AML-193 (cell line): ENCODE results near the gene CCDC38.
A peak's percentile ranks its signal among the peaks of the same experiment; 100 is the strongest.
"Not testable (repeated sequence)": the region's sequence is repeated elsewhere in the genome, so short reads cannot be mapped to it uniquely, and the experiment has no call there.

Experiments
- DNase-seq, 2 experiments: peaks; one replicate each; lab custom pipeline; 2025; lab: John Stamatoyannopoulos, UW

CCDC38 gene

DNA sequence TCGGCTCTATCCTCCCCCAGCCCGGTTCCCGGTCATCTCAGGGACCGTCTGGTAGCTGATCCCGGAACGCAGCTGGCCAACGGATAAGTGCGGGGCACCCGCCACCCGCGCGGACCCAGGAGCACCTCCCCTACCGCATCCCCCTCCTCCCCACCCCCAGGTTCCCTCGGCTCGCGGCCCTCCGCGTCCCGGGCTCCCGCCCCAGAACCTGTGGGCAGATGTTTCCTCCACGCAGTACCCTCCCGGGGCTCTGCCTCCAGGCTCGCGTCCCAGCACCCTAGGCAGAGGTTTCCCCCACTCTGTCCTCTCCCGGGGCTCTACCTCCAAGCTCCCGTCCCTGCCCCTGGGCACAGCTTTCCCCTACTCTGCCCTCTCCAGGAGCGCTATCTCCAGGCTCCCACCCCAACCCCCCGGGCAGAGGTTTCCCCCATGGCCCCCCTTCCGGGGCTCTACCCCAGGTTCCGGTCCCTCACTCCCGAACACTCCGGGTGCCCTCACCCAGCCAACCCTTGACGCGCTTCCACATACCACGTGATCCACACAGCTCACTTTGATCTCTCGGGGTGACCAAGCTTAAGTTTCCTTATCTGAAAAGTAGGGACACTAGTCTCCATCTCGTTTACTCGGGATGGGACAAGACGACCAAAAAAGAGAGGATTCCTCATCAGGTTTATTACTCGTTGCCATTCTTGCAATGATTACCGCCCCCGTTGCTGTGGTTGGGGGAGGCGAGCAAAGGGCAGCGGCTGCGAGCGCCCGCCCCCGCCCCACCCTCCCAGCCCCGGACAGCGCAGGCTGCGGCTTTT is at the start of gene CCDC38:
Gene CCDC38 (minus strand): TSS at position 91 of the 806 bp plus-strand sequence. CDS start 6,105 bp downstream, outside the sequence.
- peak; percentile 79 to 82 for DNase-seq

GRCh38 chr12:95990136-95990535 is 47.7 kb upstream of the CCDC38 start:
- DNase-seq: no peak

DNA sequence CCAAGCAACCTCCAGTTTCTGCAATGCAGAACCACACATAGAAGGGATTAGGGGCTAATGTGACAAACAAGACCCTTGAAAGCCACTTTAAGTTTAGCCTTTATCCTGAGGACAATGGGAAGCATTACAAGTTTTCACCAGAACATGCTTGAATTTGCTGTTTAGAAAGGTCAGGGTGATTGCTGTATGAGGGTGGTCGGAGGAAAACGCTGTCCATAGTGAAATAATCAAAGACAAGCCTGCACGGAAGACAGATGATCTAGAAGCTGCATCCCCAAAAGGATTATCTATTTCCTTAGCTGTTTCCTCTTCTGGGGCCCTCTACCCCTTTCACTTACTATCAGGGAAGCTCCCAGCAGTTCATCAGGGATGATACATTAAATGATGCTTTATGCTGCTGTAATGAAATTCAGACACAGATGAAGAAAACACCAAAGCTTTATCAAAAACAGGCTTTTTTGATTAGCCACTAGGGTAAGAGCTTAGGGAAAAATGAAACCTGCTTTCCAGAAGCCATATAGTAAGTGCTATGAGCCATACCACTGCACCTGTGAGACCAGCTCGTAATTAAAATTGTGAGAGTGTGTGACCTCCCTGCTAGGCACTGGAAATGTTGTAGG is 47.2 kb upstream of the CCDC38 start:
- no peak for DNase-seq

- no peak for DNase-seq
Measured at GRCh38 chr12:95988506-95989275, 46.3 kb upstream of the CCDC38 start.

DNA sequence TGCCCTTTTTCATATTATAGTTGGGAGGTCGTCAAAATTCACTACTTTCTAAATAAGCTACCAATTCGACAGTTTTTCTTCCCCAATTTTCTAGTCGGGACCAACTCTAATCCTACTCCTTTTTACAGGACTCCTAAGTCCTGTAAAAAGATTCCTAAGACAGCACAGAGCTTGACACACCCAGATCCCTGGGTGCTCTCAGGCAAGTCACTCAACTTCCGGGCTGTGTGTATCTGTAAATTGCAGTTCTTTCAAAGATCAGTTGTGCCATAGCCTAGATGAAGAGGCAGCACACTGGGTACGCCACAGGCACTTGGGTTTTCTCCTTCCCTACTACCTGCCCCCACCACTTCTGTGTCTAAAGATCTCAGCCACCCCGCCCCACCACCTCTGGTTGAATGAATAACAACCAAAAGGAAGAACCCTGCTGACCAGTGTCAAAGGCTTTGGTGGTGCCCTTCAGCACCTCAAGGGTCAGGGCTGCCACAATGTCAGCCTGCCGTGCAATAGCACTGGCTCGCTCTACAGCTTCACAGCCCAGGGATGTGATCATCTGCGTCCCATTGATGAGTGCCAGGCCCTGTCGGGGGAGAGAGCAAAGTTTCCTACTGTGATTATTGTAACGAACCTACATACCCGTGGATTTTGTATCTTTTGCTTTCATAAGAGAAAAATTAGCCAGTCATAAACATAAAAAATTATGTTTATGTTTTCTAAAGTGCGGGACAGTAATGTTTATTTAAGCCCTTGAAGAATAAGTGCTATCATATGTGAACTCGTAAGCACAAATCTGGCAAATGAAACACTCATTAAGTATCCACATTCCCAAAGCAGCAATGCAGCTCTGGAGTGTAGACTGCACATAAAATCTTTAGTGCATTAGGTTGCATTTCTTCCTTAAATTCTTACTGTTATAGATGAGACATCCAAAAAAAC is 44.5 kb upstream of the CCDC38 start:
- DNase-seq: no peak

GRCh38 chr12:95984682-95985081 is 42.3 kb upstream of the CCDC38 start:
- no peak for DNase-seq

DNA sequence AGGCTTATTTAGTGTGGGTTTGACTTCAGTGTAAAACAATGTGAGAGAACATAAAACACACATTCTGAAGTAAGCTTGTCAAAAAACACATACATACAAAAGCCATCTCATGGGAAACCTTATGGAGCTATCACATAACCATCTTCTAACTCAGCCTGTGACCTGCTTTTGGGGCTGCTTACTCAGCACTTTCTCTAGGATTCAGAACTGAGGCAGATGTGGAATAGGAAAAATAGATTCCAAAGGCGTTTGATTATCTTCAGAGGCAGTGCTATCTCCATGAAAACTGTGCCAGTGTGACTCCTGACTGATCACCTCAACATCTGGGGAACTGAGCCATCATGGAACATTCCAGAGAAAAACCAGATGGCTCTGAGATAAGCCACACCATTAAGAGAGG is 40.2 kb upstream of the CCDC38 start:
- no peak for DNase-seq

GRCh38 chr12:95980437-95980836 is 38.0 kb upstream of the CCDC38 start:
- DNase-seq: no peak

DNA sequence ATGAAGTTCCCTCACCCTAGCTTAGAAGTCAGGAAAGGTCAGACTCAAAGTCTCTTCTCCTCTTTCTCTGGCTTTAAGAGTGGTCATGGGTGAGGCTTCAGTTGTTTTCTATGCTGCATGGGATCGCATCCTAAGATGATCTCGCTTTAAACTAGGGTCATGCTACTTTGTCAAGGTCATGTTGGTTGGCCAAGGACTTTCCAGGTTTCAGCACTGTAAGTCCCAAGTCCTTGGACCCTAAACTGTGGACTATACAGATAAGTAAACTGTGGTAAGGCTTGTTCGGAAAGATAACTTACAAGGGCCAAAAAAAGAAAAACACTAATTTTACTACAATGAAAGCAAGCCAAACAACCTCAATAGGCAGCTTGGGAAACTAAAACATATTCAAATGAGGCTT is 36.4 kb upstream of the CCDC38 start:
- no peak for DNase-seq

GRCh38 chr12:95978351-95978750 is 35.9 kb upstream of the CCDC38 start:
- DNase-seq: no peak

DNA sequence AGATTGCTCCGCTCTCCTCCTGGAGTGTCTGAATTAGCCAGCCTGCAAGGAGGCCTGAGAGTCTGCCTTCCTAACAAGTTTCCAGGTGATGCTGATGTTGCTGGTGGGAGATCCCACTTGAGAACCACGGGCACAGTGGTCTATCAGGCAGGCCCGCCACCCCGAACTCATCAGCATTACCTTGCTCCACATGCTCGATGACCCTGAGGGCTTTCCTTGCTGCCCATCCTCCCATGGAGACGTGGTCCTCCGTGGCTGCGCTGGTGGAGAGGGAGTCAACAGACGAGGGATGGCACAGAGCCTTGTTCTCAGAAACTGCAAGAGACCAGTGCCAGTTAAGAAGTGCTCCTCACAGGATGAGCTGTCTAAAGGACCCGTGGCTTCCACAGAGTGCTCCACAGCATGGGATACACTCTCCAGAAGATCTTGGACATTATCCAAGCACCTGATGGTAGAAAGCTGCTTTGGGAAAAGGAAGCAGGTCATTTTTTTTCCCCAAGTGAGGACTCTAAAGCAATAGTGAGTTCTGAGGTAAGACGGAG is 35.4 kb upstream of the CCDC38 start:
- DNase-seq: no peak

DNA sequence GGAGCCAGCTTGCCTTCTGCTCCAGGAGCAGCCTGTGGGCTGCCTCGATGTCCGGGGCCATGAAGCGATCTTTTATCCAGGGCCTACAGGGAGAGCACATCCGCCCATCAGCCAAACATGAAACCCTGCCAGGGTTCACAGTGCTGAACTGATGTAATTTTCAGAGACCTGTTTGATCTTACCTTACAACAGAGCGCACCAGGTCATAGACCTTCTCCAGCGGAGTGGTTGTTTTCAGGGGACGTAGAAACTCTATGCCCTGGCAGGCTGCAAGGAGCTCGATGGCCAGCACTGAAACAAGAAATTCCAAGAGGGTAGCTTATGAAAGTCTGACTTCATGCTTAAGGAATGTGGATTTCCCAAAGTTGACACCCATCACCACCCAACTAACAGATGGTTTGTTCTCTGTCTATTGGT is 34.0 kb upstream of the CCDC38 start:
- no peak for DNase-seq

DNA sequence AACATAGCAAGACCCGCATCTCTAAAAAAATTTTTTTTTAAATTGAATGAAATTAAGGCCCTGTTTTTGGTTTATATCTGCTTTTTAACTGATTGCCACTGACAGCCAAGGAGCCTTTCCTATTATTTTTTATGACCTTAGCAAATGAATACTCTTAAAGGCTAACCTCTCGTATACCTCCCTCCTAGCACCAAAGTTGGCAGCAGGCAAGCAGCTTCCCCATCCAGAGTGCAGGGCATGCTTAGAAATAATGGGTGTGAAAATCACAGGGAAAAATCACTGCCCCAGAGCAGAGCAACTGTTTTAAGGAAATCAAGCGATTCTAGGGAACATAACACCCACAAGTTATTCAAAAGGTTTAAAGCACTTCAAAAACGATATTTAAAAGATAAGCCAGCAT is 33.1 kb upstream of the CCDC38 start:
- DNase-seq: no peak

DNA sequence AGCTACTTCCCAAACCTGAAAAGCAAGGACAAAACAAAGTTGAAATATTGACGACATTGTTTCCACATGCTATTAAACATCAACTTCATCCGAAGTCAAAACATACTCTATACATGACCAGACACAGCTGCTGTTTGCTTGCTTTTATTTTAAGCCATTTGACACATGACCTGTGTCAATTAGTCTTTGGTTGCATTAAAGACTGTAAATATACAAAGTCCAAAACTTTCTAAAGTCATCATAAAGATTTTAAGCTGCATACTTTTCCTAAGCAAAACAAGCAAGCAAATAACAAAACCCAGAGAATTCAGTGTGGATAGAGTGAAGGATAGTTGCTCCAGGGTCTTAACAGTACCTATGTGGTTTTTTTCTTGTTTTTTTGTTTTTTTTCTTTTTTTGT is 31.9 kb upstream of the CCDC38 start:
- no peak for DNase-seq

- no peak for DNase-seq
Measured at GRCh38 chr12:95972832-95973456, 30.5 kb upstream of the CCDC38 start.

GRCh38 chr12:95970905-95971304 is 28.5 kb upstream of the CCDC38 start:
- no peak for DNase-seq

DNA sequence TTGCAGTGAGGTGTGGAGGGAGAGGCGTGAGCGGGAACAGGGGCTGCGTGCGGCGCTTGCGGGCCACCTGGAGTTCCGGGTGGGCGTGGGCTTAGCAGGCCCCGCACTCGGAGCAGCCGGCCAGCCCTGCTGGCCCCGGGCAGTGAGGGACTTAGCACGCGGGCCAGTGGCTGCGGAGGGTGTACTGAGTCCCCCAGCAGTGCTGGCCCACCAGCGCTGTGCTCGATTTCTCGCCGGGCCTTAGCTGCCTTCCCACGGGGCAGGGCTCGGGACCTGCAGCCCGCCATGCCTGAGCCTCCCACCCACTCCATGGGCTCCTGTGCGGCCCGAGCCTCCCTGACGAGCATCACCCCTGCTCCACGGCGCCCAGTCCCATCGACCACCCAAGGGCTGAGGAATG is 26.7 kb upstream of the CCDC38 start:
- DNase-seq: not testable (repeated sequence)

DNA sequence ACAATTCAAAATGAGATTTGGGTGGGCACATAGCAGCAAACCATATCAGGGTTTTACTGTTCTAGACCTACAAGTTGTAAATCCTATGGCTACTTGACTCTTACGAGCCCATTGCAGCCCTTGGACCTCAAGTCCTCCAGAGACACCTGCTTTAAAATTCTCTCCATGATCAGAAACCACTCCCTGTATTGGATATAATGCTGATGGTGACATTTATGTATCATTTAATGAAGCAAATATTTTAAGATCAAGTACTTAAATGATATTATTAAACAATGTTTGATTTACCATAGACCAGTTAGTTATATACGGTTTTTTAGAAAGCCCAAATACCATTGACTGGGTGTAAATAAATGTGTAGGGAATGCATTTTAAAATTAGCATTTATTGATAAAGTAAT is 24.9 kb upstream of the CCDC38 start:
- DNase-seq: no peak

- DNase-seq: no peak
Measured at GRCh38 chr12:95966287-95966870, 24.0 kb upstream of the CCDC38 start.

DNA sequence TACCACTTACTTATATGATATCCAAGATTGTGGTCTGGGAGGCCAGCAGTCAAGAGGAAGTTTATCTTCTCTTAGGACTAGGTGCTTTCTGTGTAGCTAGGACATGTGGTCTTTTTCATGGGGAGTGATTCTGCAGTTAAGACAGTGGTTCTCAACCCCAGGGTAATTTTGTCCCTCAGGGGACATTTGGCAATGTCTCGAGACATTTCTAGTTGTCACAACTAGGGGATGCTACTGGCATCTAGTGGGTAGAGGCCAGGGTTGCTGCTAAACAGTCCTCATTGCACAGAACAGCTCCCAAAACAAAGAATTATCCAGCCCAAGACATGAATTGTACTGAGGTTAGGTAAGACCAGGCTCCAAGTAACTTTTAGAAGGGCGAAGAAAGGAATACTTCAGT is 20.7 kb upstream of the CCDC38 start:
- DNase-seq: peak; percentile 39 to 62

- DNase-seq: no peak
Measured at GRCh38 chr12:95962222-95962621, 19.8 kb upstream of the CCDC38 start.
